Hematopoietic multipotent progenitor cell treated with erythropoietin and hydrocortisone succinate and interleukin-3 and kit ligand, for 8 days (in vitro differentiated cells): ENCODE data around the gene RCOR3.
A peak's percentile ranks its signal among the peaks of the same experiment; 100 is the strongest.
"Not testable (repeated sequence)": the region's sequence is repeated elsewhere in the genome, so short reads cannot be mapped to it uniquely, and the experiment has no call there.

Experiments
- DNase-seq: peaks from one replicate; pipeline ENCODE4 v3.0.0-alpha.2; 2015

RCOR3 gene

GRCh38 chr1:211343607-211344006 is 84.4 kb downstream of the RCOR3 start:
- peak; percentile 16 for DNase-seq

GRCh38 chr1:211344152-211344618 is 85.0 kb downstream of the RCOR3 start:
- no peak for DNase-seq

GRCh38 chr1:211345719-211346118 is 86.6 kb downstream of the RCOR3 start:
- DNase-seq, result no peak

- DNase-seq, result no peak
Measured at GRCh38 chr1:211347077-211347844, 88.1 kb downstream of the RCOR3 start.

- no peak for DNase-seq
Measured at GRCh38 chr1:211348547-211348946, 89.4 kb downstream of the RCOR3 start.

GRCh38 chr1:211349741-211350140 is 90.6 kb downstream of the RCOR3 start:
- no peak for DNase-seq

- not testable (repeated sequence) for DNase-seq
Measured at GRCh38 chr1:211352055-211352454, 92.9 kb downstream of the RCOR3 start.

- no peak for DNase-seq
Measured at GRCh38 chr1:211352465-211352864, 93.3 kb downstream of the RCOR3 start.

GRCh38 chr1:211352985-211353515 is 93.9 kb downstream of the RCOR3 start:
- DNase-seq, result peak; percentile 65

GRCh38 chr1:211353562-211354212 is 94.5 kb downstream of the RCOR3 start:
- no peak for DNase-seq

- no peak for DNase-seq
Measured at GRCh38 chr1:211355873-211356272, 96.7 kb downstream of the RCOR3 start.

GRCh38 chr1:211356723-211357407 is 97.7 kb downstream of the RCOR3 start:
- DNase-seq, result no peak

GRCh38 chr1:211358685-211359084 is 99.5 kb downstream of the RCOR3 start:
- DNase-seq, result no peak

GRCh38 chr1:211359876-211360275 is 100.7 kb downstream of the RCOR3 start:
- DNase-seq, result no peak

- no peak for DNase-seq
Measured at GRCh38 chr1:211361202-211361601, 102.0 kb downstream of the RCOR3 start.
